GM10266 (cell line): Measurements from ENCODE around the gene ACACB.

Experiments
- DNase-seq: peaks from one replicate; pipeline ENCODE4 v3.0.0; 2012; ENCODE audit errors: extremely low spot score
- CTCF ChIP-seq: IDR thresholded peaks from 2 replicates; pipeline ENCODE4 v1.5.1; 2012; ENCODE audit warnings: mild to moderate bottlenecking, low read depth; ENCODE audit not compliant: control insufficient read depth, insufficient read depth; ENCODE audit errors: missing control alignments

Gene ACACB

GRCh38 chr12:109250523-109250922, 134.1 kb downstream of the ACACB start:
- TF ChIP-seq CTCF = no peak
- no peak for DNase-seq

DNA sequence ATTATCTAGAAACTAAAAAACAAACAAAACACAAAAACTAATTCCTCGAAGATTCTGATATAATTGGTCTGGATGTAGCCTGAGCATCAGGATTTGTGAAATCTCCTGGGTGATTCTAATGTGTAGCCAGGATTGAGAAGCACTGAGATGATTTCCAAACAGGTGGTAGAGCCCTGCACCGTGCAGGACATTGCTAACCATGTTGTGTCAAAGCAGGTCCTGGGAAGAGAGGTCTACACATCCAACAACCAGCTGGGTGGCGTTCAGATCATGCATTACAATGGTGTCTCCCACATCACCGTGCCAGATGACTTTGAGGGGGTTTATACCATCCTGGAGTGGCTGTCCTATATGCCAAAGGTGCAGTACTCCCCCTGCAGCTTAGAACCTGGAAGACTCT, 136.4 kb downstream of the ACACB start:
- no peak for TF ChIP-seq CTCF
- DNase-seq = no peak

DNA sequence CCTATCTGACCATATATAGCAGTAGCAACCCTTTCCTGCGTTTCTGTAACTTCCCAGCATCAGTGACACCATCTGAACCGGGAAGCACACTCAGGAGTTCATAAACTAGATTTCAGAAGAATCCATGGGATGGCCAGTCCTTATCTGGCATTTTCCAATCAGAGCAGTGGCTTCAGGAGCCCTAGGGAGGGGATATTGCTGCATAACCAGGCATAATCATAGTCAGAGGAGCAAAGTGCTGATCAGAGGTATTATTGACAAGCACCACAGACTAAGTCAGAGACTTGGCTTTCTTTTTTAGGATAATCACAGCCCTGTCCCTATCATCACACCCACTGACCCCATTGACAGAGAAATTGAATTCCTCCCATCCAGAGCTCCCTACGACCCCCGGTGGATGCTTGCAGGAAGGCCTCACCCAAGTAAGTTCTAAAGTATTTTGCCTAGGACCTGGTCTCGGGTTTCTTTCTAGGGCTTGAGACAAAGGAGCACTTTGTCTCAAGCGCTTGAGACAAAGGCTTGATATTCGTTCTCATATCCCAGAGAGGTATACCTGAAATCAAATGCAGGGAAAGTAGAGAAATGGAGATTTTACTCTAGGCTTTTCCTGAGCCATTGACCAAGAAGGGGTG, 137.6 kb downstream of the ACACB start:
- TF ChIP-seq CTCF = no peak
- no peak for DNase-seq

DNA sequence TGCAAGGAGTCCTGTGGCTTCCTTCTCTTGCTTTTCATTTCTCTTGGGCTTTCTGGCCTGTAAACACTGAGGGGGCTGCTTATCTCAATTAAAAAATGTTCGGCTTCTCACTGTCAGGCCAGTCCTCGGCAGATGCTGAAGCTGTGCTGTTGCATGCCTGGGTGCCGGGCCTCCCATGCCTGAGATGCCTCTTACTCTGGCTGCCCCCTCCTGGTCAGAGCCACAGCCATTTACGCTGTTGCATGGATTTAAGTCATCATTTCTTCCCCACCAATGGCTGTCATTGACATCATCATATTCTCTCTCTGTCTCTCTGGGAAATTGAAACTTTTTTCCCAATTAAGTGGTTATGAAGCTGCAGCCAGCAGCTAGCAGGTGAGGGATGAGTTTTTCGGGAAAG, 139.0 kb downstream of the ACACB start:
- DNase-seq = no peak
- no peak for TF ChIP-seq CTCF

- DNase-seq = no peak
- TF ChIP-seq CTCF = no peak
Observed at GRCh38 chr12:109256011-109256410, 139.6 kb downstream of the ACACB start.

GRCh38 chr12:109258201-109258600, 141.8 kb downstream of the ACACB start:
- TF ChIP-seq CTCF = no peak
- DNase-seq = no peak

DNA sequence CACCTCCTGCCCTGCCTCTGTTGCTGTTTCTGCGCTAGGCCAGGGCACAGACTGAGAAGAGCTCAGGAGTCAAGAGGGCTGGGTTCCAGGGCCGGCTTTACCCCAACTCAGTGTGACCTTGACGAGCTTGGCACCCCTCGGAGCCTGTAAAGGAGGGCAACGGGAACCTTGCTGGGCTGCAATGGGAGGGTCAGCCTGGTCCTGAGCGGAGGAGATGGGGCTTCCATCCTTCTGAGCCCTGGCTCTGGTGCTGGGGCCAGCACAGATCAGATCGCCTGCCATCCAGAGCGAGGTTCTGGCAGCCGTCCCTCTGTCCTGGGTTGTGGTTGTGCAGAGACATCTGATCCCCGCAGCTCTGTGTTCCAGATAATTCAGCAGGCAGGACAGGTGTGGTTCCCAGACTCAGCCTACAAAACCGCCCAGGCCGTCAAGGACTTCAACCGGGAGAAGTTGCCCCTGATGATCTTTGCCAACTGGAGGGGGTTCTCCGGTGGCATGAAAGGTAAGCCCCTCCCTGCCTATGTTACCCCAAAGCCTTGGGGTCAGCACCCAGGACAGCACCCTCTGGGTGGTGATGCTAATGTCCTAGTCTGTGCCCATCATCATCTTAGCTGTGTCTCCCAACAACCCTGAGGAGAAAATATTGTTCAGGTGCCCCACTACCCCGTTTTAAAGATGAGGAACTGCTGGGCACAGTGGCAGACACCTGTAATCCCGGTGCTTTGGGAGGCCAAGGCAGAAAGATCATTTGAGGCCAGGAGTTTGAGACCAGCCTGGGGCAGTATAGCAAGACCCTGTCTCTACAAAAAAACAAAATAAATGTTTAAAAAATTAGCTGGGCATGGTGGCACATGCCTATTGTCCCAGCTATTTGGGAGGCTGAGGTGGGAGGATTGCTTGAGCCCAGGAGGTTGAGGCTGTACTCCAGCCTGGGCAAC, 142.5 kb downstream of the ACACB start:
- TF ChIP-seq CTCF = no peak
- DNase-seq = no peak
